ENCODE data around the gene LIPC.

GRCh38 chr15:58420579-58421043, 11.2 kb upstream of the LIPC start:
- no peak for TF ChIP-seq POLR2AphosphoS5 (IDR thresholded peaks at IDR 0.05)
- TF ChIP-seq POLR2A (IDR thresholded peaks at IDR 0.05): no peak

Measured in stomach (tissue), 4 donors.